Neural progenitor cell (in vitro differentiated cells): Measurements from ENCODE around the gene LRBA.

Experiments used
- CTCF ChIP-seq: fragments of 200-600 bp; sonication (generic); IDR thresholded peaks from 2 replicates; pipeline ENCODE4 v1.5.1; 2017; ENCODE audit warnings: antibody characterized with exemption, mild to moderate bottlenecking
- EZH2phosphoT487 ChIP-seq: fragments of 200-600 bp; sonication (generic); IDR thresholded peaks from 2 replicates; pipeline ENCODE4 v1.6.1; 2017; ENCODE audit warnings: antibody characterized with exemption

DNA sequence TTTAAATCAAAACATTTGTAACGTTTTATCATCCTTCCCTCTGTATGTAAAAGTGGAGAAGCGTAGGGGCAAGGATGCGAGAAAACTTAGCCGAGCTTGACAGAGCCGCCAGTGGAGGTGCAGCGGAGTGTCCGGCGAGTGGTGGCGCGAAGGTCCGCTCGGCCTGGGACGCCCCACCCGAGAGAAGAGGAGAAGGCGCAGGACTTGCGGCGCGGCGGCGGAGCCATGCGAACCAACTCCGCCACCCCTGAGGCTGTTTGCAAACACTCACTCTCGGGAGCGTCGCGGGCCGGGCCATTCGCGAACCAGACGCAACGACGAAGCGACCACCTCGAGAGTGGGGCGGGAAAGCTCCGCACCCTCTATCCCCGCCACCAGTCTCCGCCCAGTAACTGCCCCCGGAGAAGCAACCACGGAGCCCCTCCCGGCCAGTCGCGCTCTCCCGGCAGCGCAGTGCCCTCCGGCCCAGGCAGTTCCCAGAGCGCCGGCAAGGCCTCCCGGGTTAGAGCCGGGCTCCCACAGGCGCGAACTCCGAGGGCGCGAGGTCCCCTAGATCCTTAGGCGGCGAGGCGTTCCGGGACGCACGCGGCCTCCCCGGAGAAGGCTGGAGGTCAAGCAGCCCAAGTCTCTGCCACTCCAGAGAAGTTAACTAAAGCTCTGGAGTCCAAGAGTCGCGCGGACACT lies 435.4 kb downstream of the LRBA start:
- TF ChIP-seq EZH2phosphoT487 (no peak), CTCF (no peak)
